Panc1 (cell line): ENCODE data around the gene PPP1R9A. TPM values are rescaled to one million over a fixed set of nuclear protein-coding genes. Genes with fewer than 3 reads are reported as not detected.

Experiments
- ATAC-seq: fragments of 200-7000 bp; cut with Tn5 transposase; 2 replicates; pipeline ENCODE4 v1.9.1; 2020; ENCODE audit warnings: mild to moderate bottlenecking, moderate library complexity
- BruUV-seq: library from RNA; stranded (reverse); fragments of 400-500 nt; replicated peaks from 2 replicates; lab custom pipeline; 2021; lab: Mats Ljungman, UMichigan
- CTCF ChIA-PET: fragments of 300-600 bp; sonication (Branson Sonifier 250); formaldehyde crosslinking; loops from one replicate; lab custom pipeline; 2022; ENCODE audit warnings: antibody characterized with exemption; lab: Charles Lee
- POLR2A ChIA-PET: fragments of 300-600 bp; sonication (Branson Sonifier 250); formaldehyde crosslinking; loops from one replicate; lab custom pipeline; 2022; ENCODE audit warnings: antibody characterized with exemption; lab: Charles Lee
- DNase-seq: peaks from one replicate; pipeline ENCODE4 v3.0.0-alpha.2; 2010; ENCODE audit warnings: low read depth, low spot score
- H3K27ac ChIP-seq: 2 replicates; pipeline ENCODE4 v1.5.1; 2011; ENCODE audit warnings: mild to moderate bottlenecking, low read length, inconsistent platforms
- H3K27me3 ChIP-seq: fragments of 200-500 bp; sonication (Bioruptor generic); 2 replicates; pipeline ENCODE4 v1.6.0; 2014; ENCODE audit warnings: low read length, inconsistent platforms; ENCODE audit not compliant: control insufficient read depth, insufficient read depth
- H3K36me3 ChIP-seq: fragments of 200-500 bp; sonication (Bioruptor generic); 2 replicates; pipeline ENCODE4 v1.5.1; 2014; ENCODE audit warnings: inconsistent platforms, mild to moderate bottlenecking, low read length, moderate library complexity; ENCODE audit not compliant: control insufficient read depth, insufficient read depth
- H3K4me1 ChIP-seq: 2 replicates; pipeline ENCODE4 v1.5.1; 2011; ENCODE audit warnings: inconsistent platforms, mild to moderate bottlenecking, low read length, moderate library complexity; ENCODE audit not compliant: control insufficient read depth, insufficient read depth
- H3K4me3 ChIP-seq, 2 experiments: 2 replicates each; pipeline ENCODE4 v1.5.1; 2011 to 2012; ENCODE audit warnings: low read depth in 2 of 2, low read length in 2 of 2, mild to moderate bottlenecking in 2 of 2, inconsistent platforms in 1 of 2, moderate library complexity in 1 of 2
- H3K9me3 ChIP-seq: fragments of 200-500 bp; sonication (Bioruptor generic); 2 replicates; pipeline ENCODE4 v1.5.1; 2014; ENCODE audit warnings: low read depth, mild to moderate bottlenecking, inconsistent platforms, low read length, moderate library complexity; ENCODE audit not compliant: control insufficient read depth, insufficient read depth
- CTCF ChIP-seq: fragments of 450-650 bp; IDR thresholded peaks from 2 replicates; pipeline ENCODE4 v1.5.1; 2017; ENCODE audit warnings: mild to moderate bottlenecking
- POLR2AphosphoS5 ChIP-seq: IDR thresholded peaks from 2 replicates; pipeline ENCODE4 v1.6.1; 2012; ENCODE audit warnings: mild to moderate bottlenecking, low read depth, low read length, moderate library complexity
- REST ChIP-seq, 2 experiments: IDR thresholded peaks; 2 replicates each; pipeline ENCODE4 v1.6.1; 2011 to 2012; ENCODE audit warnings: low read depth in 2 of 2, control low read depth in 1 of 2, low read length in 1 of 2, mild to moderate bottlenecking in 1 of 2, moderate library complexity in 1 of 2; ENCODE audit not compliant: insufficient read depth in 1 of 2
- SIN3A ChIP-seq: IDR thresholded peaks from 2 replicates; pipeline ENCODE4 v1.6.1; 2012; ENCODE audit warnings: low read depth, mild to moderate bottlenecking, low read length, moderate library complexity, borderline replicate concordance; ENCODE audit not compliant: insufficient read depth
- TCF7L2 ChIP-seq: IDR thresholded peaks from 2 replicates; pipeline ENCODE4 v1.6.1; 2011; ENCODE audit warnings: mild to moderate bottlenecking, low read depth, low read length, inconsistent platforms
- in situ Hi-C: cut with HindIII; loops from 2 replicates; pipeline ENCODE4 v1.10.0; 2016; ENCODE audit warnings: low sequenced_read_pairs, low pct_unique_long_range_greater_than_20kb
- intact Hi-C: fragments of 100-400 bp; cut with micrococcal nuclease; formaldehyde crosslinking; loops from one replicate; pipeline ENCODE4 v1.10.0; 2022; ENCODE audit not compliant: unreplicated experiment
- total RNA-seq: library from RNA; stranded (reverse); gene quantifications from one replicate; pipeline ENCODE4 v1.2.1, GENCODE V29; 2021; ENCODE audit not compliant: unreplicated experiment

PPP1R9A gene
- total RNA-seq, 1 experiment from 2014 or later, result 5.0 TPM

DNA sequence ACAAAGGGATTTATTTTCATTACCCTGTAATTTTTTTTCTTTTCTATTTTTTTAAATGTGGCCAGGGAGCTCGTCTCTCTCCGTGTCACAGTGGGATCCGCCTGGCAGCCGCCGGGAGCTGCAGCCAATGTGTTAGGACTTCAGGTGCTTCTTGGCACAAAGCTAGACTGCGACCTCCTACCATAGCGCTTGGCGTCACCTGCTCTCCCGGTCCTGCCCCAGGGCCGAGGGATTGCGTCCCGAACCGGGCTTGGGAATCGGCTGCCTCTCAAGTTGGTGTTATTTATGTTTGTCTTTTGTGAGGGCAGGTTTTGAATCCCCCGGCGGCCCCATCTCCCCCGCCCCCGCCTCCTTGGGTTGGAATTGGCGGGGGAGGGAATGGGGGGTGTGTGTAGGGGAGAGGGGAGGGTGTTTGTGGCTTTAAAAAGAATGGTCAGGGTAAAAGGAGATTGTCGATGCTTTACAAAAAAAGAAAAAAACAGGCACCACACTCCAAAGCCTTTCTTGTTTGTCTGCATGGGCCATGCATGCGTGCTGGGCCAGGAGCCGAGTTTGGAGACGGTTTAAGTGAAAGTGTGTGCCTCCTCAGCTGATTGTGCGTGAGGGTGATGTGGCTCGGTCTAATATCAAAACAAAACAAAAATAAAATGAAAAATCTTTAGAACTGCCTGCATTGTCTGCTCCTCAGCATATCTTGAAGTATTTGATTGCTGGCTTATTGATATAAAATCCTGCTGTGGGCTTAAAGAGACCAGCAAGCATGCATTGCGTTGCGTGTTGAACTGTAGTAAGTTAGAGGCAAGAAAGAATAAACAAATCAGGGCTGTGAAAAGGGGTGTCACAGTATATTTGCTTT is 1.2 kb downstream of the PPP1R9A start:
- peaks cover 4% of the 10 kb centered on the region for H3K4me1 ChIP-seq
- ChIA-PET POLR2A (no interaction called here), CTCF (interaction anchor here (0.6 kb wide), 1 partner anchor 402 kb away, joined by 4 read pairs; no protein-coding TSS in a partner anchor)
- DNase-seq, result no peak
- no TSS peak for BruUV-seq
- in situ Hi-C loops, result no loop called here
- no peaks in the 10 kb centered on the region for H3K9me3 ChIP-seq
- H3K27me3 ChIP-seq, result peaks cover 4% of the 10 kb centered on the region
- H3K4me3 ChIP-seq, result peak overlapping the region; percentile 43 to 56
- peak; percentile 76 for ATAC-seq
- TF ChIP-seq TCF7L2 (no peak), POLR2AphosphoS5 (no peak), REST (IDR thresholded peaks at IDR 0.05; ENCODE audit: insufficient read depth in 1 of 2, low read depth in 2 of 2, low read length in 1 of 2) (no peak), CTCF (no peak), SIN3A (no peak)
- no peak overlapping the region for H3K27ac ChIP-seq
- H3K36me3 ChIP-seq, result no peaks in the 10 kb centered on the region
- intact Hi-C loops, result no loop called here

GRCh38 chr7:94909179-94909466 is 1.7 kb downstream of the PPP1R9A start:
- H3K27ac ChIP-seq, result no peak overlapping the region
- ChIA-PET POLR2A (no interaction called here), CTCF (no interaction called here)
- DNase-seq (no peak), ATAC-seq (no peak)
- peaks cover 4% of the 10 kb centered on the region for H3K4me1 ChIP-seq
- TF ChIP-seq TCF7L2 (no peak), CTCF (no peak), POLR2AphosphoS5 (no peak), SIN3A (no peak), REST (IDR thresholded peaks at IDR 0.05; ENCODE audit: insufficient read depth in 1 of 2, low read depth in 2 of 2, low read length in 1 of 2) (no peak)
- H3K4me3 ChIP-seq, result peak overlapping the region in 1 of 2 experiments; percentile 56; a peak in 1 of 4 replicates
- no TSS peak for BruUV-seq
- no peaks in the 10 kb centered on the region for H3K9me3 ChIP-seq
- intact Hi-C loops, result no loop called here
- no peaks in the 10 kb centered on the region for H3K36me3 ChIP-seq
- H3K27me3 ChIP-seq, result peaks cover 4% of the 10 kb centered on the region
- in situ Hi-C loops, result no loop called here
